K562 (cell line): ENCODE results near the gene NXF3. TPM values are rescaled to one million over a fixed set of nuclear protein-coding genes. Genes with fewer than 3 reads are reported as not detected.

Experiments used
- ARHGAP35 ChIP-seq: fragments of 450-650 bp; IDR thresholded peaks from 2 replicates; pipeline ENCODE4 v1.6.1; 2018; ENCODE audit not compliant: partially characterized antibody
- ARID2 ChIP-seq: fragments of 450-650 bp; IDR thresholded peaks from 2 replicates; pipeline ENCODE4 v1.6.1; 2017; ENCODE audit warnings: antibody characterized with exemption, mild to moderate bottlenecking
- ATF4 ChIP-seq: fragments of 450-650 bp; formaldehyde crosslinking; IDR thresholded peaks from 2 replicates; pipeline ENCODE4 v1.4.0; 2022; ENCODE audit warnings: mild to moderate bottlenecking, moderate library complexity
- CBX1 ChIP-seq: sonication (generic); IDR thresholded peaks from 2 replicates; pipeline ENCODE4 v1.6.1; 2016; ENCODE audit warnings: antibody characterized with exemption, low read depth, mild to moderate bottlenecking
- CREB3L1 ChIP-seq: fragments of 450-650 bp; IDR thresholded peaks from 2 replicates; pipeline ENCODE4 v1.6.1; 2014; ENCODE audit warnings: low read depth, mild to moderate bottlenecking, moderate library complexity, borderline replicate concordance
- EWSR1 ChIP-seq: fragments of 450-650 bp; IDR thresholded peaks from 2 replicates; pipeline ENCODE4 v1.6.1; 2018; ENCODE audit warnings: borderline replicate concordance, mild to moderate bottlenecking, low read depth, moderate library complexity; ENCODE audit not compliant: partially characterized antibody
- FOSL1 ChIP-seq: fragments of 200-800 bp; sonication (Bioruptor generic); conservative IDR thresholded peaks from 2 replicates; pipeline ENCODE4 v1.6.1; 2016; ENCODE audit warnings: missing genetic modification characterization, missing compliant biosample characterization
- GABPB1 ChIP-seq: sonication (generic); formaldehyde crosslinking; IDR thresholded peaks from 2 replicates; pipeline ENCODE4 v1.8.0; 2022; ENCODE audit warnings: mild to moderate bottlenecking, missing genetic modification reagents
- HES1 ChIP-seq: fragments of 450-650 bp; IDR thresholded peaks from 2 replicates; pipeline ENCODE4 v1.6.1; 2016; ENCODE audit warnings: low read depth, mild to moderate bottlenecking, moderate library complexity
- IRF2 ChIP-seq: sonication (generic); formaldehyde crosslinking; IDR thresholded peaks from 2 replicates; pipeline ENCODE4 v1.8.1; 2022; ENCODE audit warnings: mild to moderate bottlenecking, missing genetic modification reagents
- MAFK ChIP-seq: IDR thresholded peaks from 2 replicates; pipeline ENCODE4 v1.6.1; 2011; ENCODE audit warnings: low read length, improper control_type of control experiment
- MBD2 ChIP-seq: sonication (generic); IDR thresholded peaks from 2 replicates; pipeline ENCODE4 v1.6.1; 2016; ENCODE audit warnings: low read depth, borderline replicate concordance
- MEF2A ChIP-seq: IDR thresholded peaks from 2 replicates; pipeline ENCODE4 v1.6.1; 2011; ENCODE audit warnings: low read depth, mild to moderate bottlenecking, low read length, moderate library complexity; ENCODE audit not compliant: control insufficient read depth
- MTA1 ChIP-seq: fragments of 450-650 bp; IDR thresholded peaks from 2 replicates; pipeline ENCODE4 v1.6.1; 2017; ENCODE audit warnings: borderline replicate concordance
- NFE2 ChIP-seq: IDR thresholded peaks from 2 replicates; pipeline ENCODE4 v1.6.1; 2014; ENCODE audit warnings: antibody characterized with exemption, low read depth
- NR1H2 ChIP-seq: sonication (generic); formaldehyde crosslinking; IDR thresholded peaks from 2 replicates; pipeline ENCODE4 v1.4.0; 2020; ENCODE audit warnings: mild to moderate bottlenecking, missing genetic modification reagents
- NR2F6 ChIP-seq: fragments of 450-650 bp; formaldehyde crosslinking; IDR thresholded peaks from 2 replicates; pipeline ENCODE4 v1.4.0; 2020; ENCODE audit warnings: mild to moderate bottlenecking
- POLR2H ChIP-seq: IDR thresholded peaks from 2 replicates; pipeline ENCODE4 v1.6.1; 2016; ENCODE audit warnings: missing genetic modification characterization, low read depth, mild to moderate bottlenecking, control low read depth, missing compliant biosample characterization, moderate library complexity
- RAD21 ChIP-seq, 2 experiments: fragments of 250-450 bp in 1 of 2; fragments of 450-650 bp in 1 of 2; sonication (Bioruptor Pico) in 1 of 2; formaldehyde crosslinking in 1 of 2; IDR thresholded peaks in 1 of 2; conservative IDR thresholded peaks in 1 of 2; 2 replicates each; pipeline versions ENCODE4 v1.4.0 to v1.8.0; 2020 to 2022; ENCODE audit warnings: mild to moderate bottlenecking in 2 of 2, moderate library complexity in 1 of 2
- RFX7 ChIP-seq: fragments of 250-450 bp; sonication (Bioruptor Pico); IDR thresholded peaks from 2 replicates; pipeline ENCODE4 v1.5.1; 2021; ENCODE audit warnings: mild to moderate bottlenecking
- RNF2 ChIP-seq: sonication (generic); IDR thresholded peaks from 2 replicates; pipeline ENCODE4 v1.6.1; 2016
- SMC3 ChIP-seq: conservative IDR thresholded peaks from 2 replicates; pipeline ENCODE4 v1.6.1; 2011; ENCODE audit warnings: low read depth, low read length, improper control_type of control experiment; ENCODE audit not compliant: insufficient read depth
- SREBF2 ChIP-seq: sonication (generic); formaldehyde crosslinking; IDR thresholded peaks from 2 replicates; pipeline ENCODE4 v1.4.0; 2020; ENCODE audit warnings: mild to moderate bottlenecking, missing genetic modification reagents
- TCFL5 ChIP-seq: fragments of 250-450 bp; sonication (Bioruptor Pico); conservative IDR thresholded peaks from 2 replicates; pipeline ENCODE4 v1.6.1; 2021; ENCODE audit warnings: mild to moderate bottlenecking, moderate library complexity, matching md5 sums
- ZC3H8 ChIP-seq: fragments of 450-650 bp; IDR thresholded peaks from 2 replicates; pipeline ENCODE4 v1.6.1; 2017
- ZNF696 ChIP-seq: fragments of 250-450 bp; sonication (Bioruptor Pico); conservative IDR thresholded peaks from 2 replicates; pipeline ENCODE4 v1.4.0; 2020; ENCODE audit warnings: mild to moderate bottlenecking, moderate library complexity
- ZNF785 ChIP-seq: fragments of 250-450 bp; sonication (Bioruptor Pico); IDR thresholded peaks from 2 replicates; pipeline ENCODE4 v1.4.0; 2020; ENCODE audit warnings: mild to moderate bottlenecking
- polyA plus RNA-seq, 8 experiments: library from polyadenylated mRNA; depleted of rRNA in 4 of 8; stranded (reverse) in 5 of 8; unstranded in 3 of 8; fragments of >200 nt; fragmentation: Nextera tagmentation in 2 of 8; fragmentation: Illumina TruSeq in 1 of 8; extraction: Ambion mirVana in 2 of 8; extraction: Trizol in 1 of 8; gene quantifications; 2 replicates each; pipeline versions ENCODE4 v1.2.1 to v1.2.3, GENCODE V29; 2011 to 2014; ENCODE audit warnings: inconsistent platforms in 1 of 8, missing spikeins in 1 of 8
- total RNA-seq, 7 experiments: library from RNA; depleted of rRNA in 6 of 7; stranded (reverse); fragments of >200 nt in 6 of 7; fragmentation: Illumina TruSeq in 2 of 7; extraction: Trizol in 2 of 7; gene quantifications; 2 replicates each; pipeline versions ENCODE4 v1.2.1 to v1.2.3, GENCODE V29; 2011 to 2021; ENCODE audit warnings: low replicate concordance in 1 of 7
- TF ChIP-seq, protein P1 (sequence below), 2 experiments: fragments of 450-650 bp in 1 of 2; sonication (generic) in 1 of 2; formaldehyde crosslinking in 1 of 2; IDR thresholded peaks in 1 of 2; conservative IDR thresholded peaks in 1 of 2; 2 replicates each; pipeline versions ENCODE4 v1.6.1 to v1.8.1; 2016 to 2023; ENCODE audit warnings: mild to moderate bottlenecking in 2 of 2, moderate library complexity in 2 of 2, inconsistent platforms in 1 of 2, missing genetic modification reagents in 1 of 2

The NXF3 gene
- total and polyA plus RNA-seq, 9 of the 15 experiments (the other 6 are each of a cell fraction or from before 2014, with no cell fraction given) = 0.18 to 0.40 (median 0.28) TPM; not detected in 2

GRCh38 chrX:103098488-103098887, 5.5 kb upstream of the NXF3 start (continued):
- TF ChIP-seq RAD21 (CRISPR knock-in tag; conservative IDR thresholded peaks at IDR 0.05 in 1 of 2, IDR thresholded peaks at IDR 0.05 in 1 of 2) = 0 out of 4 replicates have a peak, but pooled peaks of 1 of the 2 experiments have one; percentile 8
- no peak for TF ChIP-seq ARID2
- TF ChIP-seq NR2F6 (CRISPR knock-in tag) = 0 out of 2 replicates have a peak, but pooled peaks have one; percentile 81
- TF ChIP-seq, protein P1, sequence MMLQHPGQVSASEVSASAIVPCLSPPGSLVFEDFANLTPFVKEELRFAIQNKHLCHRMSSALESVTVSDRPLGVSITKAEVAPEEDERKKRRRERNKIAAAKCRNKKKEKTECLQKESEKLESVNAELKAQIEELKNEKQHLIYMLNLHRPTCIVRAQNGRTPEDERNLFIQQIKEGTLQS (IDR thresholded peaks at IDR 0.05) = no peak
- TF ChIP-seq, protein P1 (CRISPR knock-in tag; conservative IDR thresholded peaks at IDR 0.05) = no peak
- TF ChIP-seq NR1H2 (CRISPR knock-in tag) = no peak
- TF ChIP-seq HES1 = no peak
- no peak for TF ChIP-seq SREBF2 (CRISPR knock-in tag)
- no peak for TF ChIP-seq MBD2
- TF ChIP-seq RNF2 = no peak
- peak; percentile 95 for TF ChIP-seq TCFL5 (CRISPR knock-in tag)
- peak; percentile 84 for TF ChIP-seq ZNF696 (CRISPR knock-in tag)
- no peak for TF ChIP-seq CREB3L1
- no peak for TF ChIP-seq RFX7 (CRISPR knock-in tag)
- TF ChIP-seq ATF4 = peak; percentile 86
- 0 out of 2 replicates have a peak, but pooled peaks have one; percentile 48 for TF ChIP-seq MTA1
- TF ChIP-seq MEF2A = no peak
- peak; percentile 74 for TF ChIP-seq NFE2
- no peak for TF ChIP-seq EWSR1
- TF ChIP-seq ZC3H8 = no peak
- TF ChIP-seq IRF2 (CRISPR knock-in tag) = no peak
- no peak for TF ChIP-seq SMC3
- TF ChIP-seq POLR2H (tag) = peak; percentile 70; the same call in 1 of the 2 replicates
- TF ChIP-seq ZNF785 (CRISPR knock-in tag) = no peak; the same call in 1 of the 2 replicates
- no peak for TF ChIP-seq ARHGAP35
- no peak for TF ChIP-seq GABPB1 (CRISPR knock-in tag)
- TF ChIP-seq MAFK = no peak
- 0 out of 2 replicates have a peak, but pooled peaks have one; percentile 40 for TF ChIP-seq FOSL1 (tag)
- TF ChIP-seq CBX1 = no peak
